ENCODE data around the gene INTS3.

Gene INTS3

DNA sequence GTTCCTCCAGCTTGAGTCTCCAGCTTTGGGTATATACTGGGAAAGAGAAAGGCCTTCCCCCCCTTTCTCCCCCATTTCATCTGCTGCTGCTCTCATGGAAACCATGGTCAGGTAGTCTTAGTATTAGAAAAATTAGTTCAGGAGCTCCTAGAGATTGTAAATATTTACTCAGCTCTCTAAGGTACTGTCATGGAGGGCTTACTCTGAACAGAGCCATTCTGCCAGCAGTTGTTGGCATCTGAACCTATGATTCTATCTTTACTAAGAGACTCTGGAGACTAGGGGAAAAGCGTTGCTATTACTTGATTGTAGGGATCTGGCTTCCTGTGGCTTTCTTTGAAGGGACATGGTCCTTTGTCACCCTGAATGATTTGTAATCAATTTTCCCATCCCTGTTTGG, 6.1 kb downstream of the INTS3 start:
- Mint-ChIP-seq H3K9me3 (no peaks in the 10 kb centered on the region), H3K27me3 (no peaks in the 10 kb centered on the region), H3K4me3 (no peak overlapping the region), H3K27ac (no peak overlapping the region), H3K36me3 (ENCODE audit: low read depth) (peaks cover 71% of the 10 kb centered on the region), H3K4me1 (ENCODE audit: low read depth) (peaks cover 34% of the 10 kb centered on the region)
- no peak for DNase-seq

GRCh38 chr1:153734396-153735089, 6.7 kb downstream of the INTS3 start:
- no peak overlapping the region for H3K4me3 Mint-ChIP-seq
- no peak overlapping the region for H3K27ac Mint-ChIP-seq
- peaks cover 28% of the 10 kb centered on the region for H3K4me1 Mint-ChIP-seq (ENCODE audit: low read depth)
- no peak for DNase-seq
- peaks cover 66% of the 10 kb centered on the region for H3K36me3 Mint-ChIP-seq (ENCODE audit: low read depth)
- H3K27me3 Mint-ChIP-seq, result no peaks in the 10 kb centered on the region
- H3K9me3 Mint-ChIP-seq, result no peaks in the 10 kb centered on the region

- no peak overlapping the region for H3K4me3 Mint-ChIP-seq
- DNase-seq, result no peak
- no peaks in the 10 kb centered on the region for H3K27me3 Mint-ChIP-seq
- no peaks in the 10 kb centered on the region for H3K9me3 Mint-ChIP-seq
- peaks cover 64% of the 10 kb centered on the region for H3K36me3 Mint-ChIP-seq (ENCODE audit: low read depth)
- H3K27ac Mint-ChIP-seq, result no peak overlapping the region
- H3K4me1 Mint-ChIP-seq (ENCODE audit: low read depth), result peaks cover 24% of the 10 kb centered on the region
Observed at GRCh38 chr1:153735090-153735420, 7.2 kb downstream of the INTS3 start.

- Mint-ChIP-seq H3K9me3 (no peaks in the 10 kb centered on the region), H3K4me3 (no peak overlapping the region), H3K27me3 (no peaks in the 10 kb centered on the region), H3K27ac (peak overlapping the region; percentile 55), H3K4me1 (ENCODE audit: low read depth) (peaks cover 25% of the 10 kb centered on the region), H3K36me3 (ENCODE audit: low read depth) (peaks cover 74% of the 10 kb centered on the region)
- no peak for DNase-seq
Observed at GRCh38 chr1:153741986-153742385, 14.1 kb downstream of the INTS3 start.

DNA sequence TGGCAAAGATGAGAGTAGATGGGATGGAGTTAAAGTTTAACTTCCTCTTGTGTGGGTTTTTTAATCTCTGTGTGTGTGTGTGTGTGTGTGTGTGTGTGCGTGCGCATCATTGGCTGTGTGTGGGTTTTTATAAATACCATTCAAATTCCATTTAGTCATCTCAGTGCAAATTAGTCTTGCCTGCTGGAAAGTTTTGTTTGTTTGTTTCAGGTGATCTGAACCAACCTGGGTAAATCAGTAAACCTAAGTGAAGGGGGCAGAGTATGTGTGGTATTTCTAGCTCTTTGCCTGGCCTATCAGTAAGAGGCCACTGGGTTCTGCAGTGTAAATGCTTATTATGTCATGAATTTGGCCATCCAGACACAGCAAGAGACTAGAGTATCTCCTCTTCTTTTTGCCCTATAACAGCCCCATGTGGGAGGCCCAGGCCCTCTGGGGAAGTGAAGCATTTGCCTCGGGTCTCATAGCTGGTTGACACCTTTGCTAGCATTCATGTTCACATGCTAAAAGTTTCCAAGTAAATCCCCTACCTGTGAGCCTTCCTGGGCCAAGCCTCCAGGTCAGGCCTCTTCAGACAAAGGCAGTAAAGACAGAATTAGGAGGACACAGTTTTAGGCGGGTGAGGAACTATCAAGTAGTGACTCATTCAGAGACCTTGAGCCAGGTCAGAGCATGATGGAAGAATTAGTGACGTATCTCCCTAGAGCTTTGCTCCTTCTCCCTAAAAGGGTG, 14.7 kb downstream of the INTS3 start:
- H3K36me3 Mint-ChIP-seq (ENCODE audit: low read depth), result peaks cover 74% of the 10 kb centered on the region
- H3K4me3 Mint-ChIP-seq, result no peak overlapping the region
- H3K9me3 Mint-ChIP-seq, result no peaks in the 10 kb centered on the region
- no peak for DNase-seq
- no peaks in the 10 kb centered on the region for H3K27me3 Mint-ChIP-seq
- peaks cover 25% of the 10 kb centered on the region for H3K4me1 Mint-ChIP-seq (ENCODE audit: low read depth)
- peak overlapping the region; percentile 55 for H3K27ac Mint-ChIP-seq

GRCh38 chr1:153745417-153745816, 17.6 kb downstream of the INTS3 start:
- Mint-ChIP-seq H3K4me3 (no peak overlapping the region), H3K9me3 (no peaks in the 10 kb centered on the region), H3K36me3 (ENCODE audit: low read depth) (peaks cover 94% of the 10 kb centered on the region), H3K27me3 (no peaks in the 10 kb centered on the region), H3K4me1 (ENCODE audit: low read depth) (peaks cover 34% of the 10 kb centered on the region), H3K27ac (no peak overlapping the region)
- no peak for DNase-seq

- Mint-ChIP-seq H3K4me3 (no peak overlapping the region), H3K27ac (no peak overlapping the region), H3K9me3 (no peaks in the 10 kb centered on the region), H3K27me3 (no peaks in the 10 kb centered on the region), H3K36me3 (ENCODE audit: low read depth) (peaks cover 94% of the 10 kb centered on the region), H3K4me1 (ENCODE audit: low read depth) (peaks cover 34% of the 10 kb centered on the region)
- DNase-seq, result no peak
Observed at GRCh38 chr1:153746174-153746573, 18.3 kb downstream of the INTS3 start.

GRCh38 chr1:153748903-153749302, 21.1 kb downstream of the INTS3 start:
- Mint-ChIP-seq H3K27ac (no peak overlapping the region), H3K9me3 (no peaks in the 10 kb centered on the region), H3K4me3 (no peak overlapping the region), H3K4me1 (ENCODE audit: low read depth) (peaks cover 13% of the 10 kb centered on the region), H3K36me3 (ENCODE audit: low read depth) (peaks cover 90% of the 10 kb centered on the region), H3K27me3 (no peaks in the 10 kb centered on the region)
- no peak for DNase-seq

- no peaks in the 10 kb centered on the region for H3K9me3 Mint-ChIP-seq
- no peak overlapping the region for H3K4me3 Mint-ChIP-seq
- H3K27me3 Mint-ChIP-seq, result no peaks in the 10 kb centered on the region
- peaks cover 9% of the 10 kb centered on the region for H3K4me1 Mint-ChIP-seq (ENCODE audit: low read depth)
- DNase-seq, result peak; percentile 83
- H3K36me3 Mint-ChIP-seq (ENCODE audit: low read depth), result peaks cover 90% of the 10 kb centered on the region
- no peak overlapping the region for H3K27ac Mint-ChIP-seq
Observed at GRCh38 chr1:153749408-153750005, 21.7 kb downstream of the INTS3 start.

- no peak for DNase-seq
- Mint-ChIP-seq H3K27me3 (no peaks in the 10 kb centered on the region), H3K9me3 (no peaks in the 10 kb centered on the region), H3K4me1 (ENCODE audit: low read depth) (peaks cover 9% of the 10 kb centered on the region), H3K4me3 (no peak overlapping the region), H3K27ac (no peak overlapping the region), H3K36me3 (ENCODE audit: low read depth) (peaks cover 95% of the 10 kb centered on the region)
Observed at GRCh38 chr1:153750026-153750995, 22.5 kb downstream of the INTS3 start.

DNA sequence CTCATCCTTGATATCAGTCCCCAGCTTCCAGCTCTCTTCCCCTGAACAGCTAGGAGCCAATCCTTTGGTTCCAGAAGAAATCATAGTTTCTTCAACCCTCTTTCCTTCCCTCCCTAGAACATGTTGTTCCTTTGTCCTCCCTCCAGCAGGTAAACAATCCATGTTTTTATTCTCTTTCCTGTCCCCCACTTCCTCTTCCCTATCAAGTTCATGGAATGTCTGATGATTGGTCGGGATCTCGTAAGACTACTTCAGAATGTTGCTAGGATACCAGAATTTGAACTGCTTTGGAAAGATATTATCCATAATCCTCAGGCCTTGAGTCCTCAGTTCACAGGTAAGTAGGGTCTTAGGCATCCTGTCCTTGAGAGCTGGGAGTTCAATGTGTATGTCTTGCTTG, 24.2 kb downstream of the INTS3 start:
- H3K4me1 Mint-ChIP-seq (ENCODE audit: low read depth), result peaks cover 9% of the 10 kb centered on the region
- H3K27ac Mint-ChIP-seq, result no peak overlapping the region
- H3K9me3 Mint-ChIP-seq, result no peaks in the 10 kb centered on the region
- peaks cover 93% of the 10 kb centered on the region for H3K36me3 Mint-ChIP-seq (ENCODE audit: low read depth)
- no peaks in the 10 kb centered on the region for H3K27me3 Mint-ChIP-seq
- no peak for DNase-seq
- H3K4me3 Mint-ChIP-seq, result no peak overlapping the region

- Mint-ChIP-seq H3K27ac (no peak overlapping the region), H3K4me1 (ENCODE audit: low read depth) (peaks cover 9% of the 10 kb centered on the region), H3K36me3 (ENCODE audit: low read depth) (peaks cover 93% of the 10 kb centered on the region), H3K4me3 (no peak overlapping the region), H3K9me3 (no peaks in the 10 kb centered on the region), H3K27me3 (no peaks in the 10 kb centered on the region)
- DNase-seq, result no peak
Observed at GRCh38 chr1:153752571-153753195, 24.8 kb downstream of the INTS3 start.

GRCh38 chr1:153754266-153754665, 26.4 kb downstream of the INTS3 start:
- Mint-ChIP-seq H3K4me3 (no peak overlapping the region), H3K36me3 (ENCODE audit: low read depth) (peaks cover 92% of the 10 kb centered on the region), H3K9me3 (no peaks in the 10 kb centered on the region), H3K27ac (no peak overlapping the region), H3K4me1 (ENCODE audit: low read depth) (peaks cover 9% of the 10 kb centered on the region), H3K27me3 (no peaks in the 10 kb centered on the region)
- DNase-seq, result no peak

GRCh38 chr1:153760440-153760839, 32.6 kb downstream of the INTS3 start:
- Mint-ChIP-seq H3K27me3 (no peaks in the 10 kb centered on the region), H3K27ac (no peak overlapping the region), H3K4me3 (no peak overlapping the region), H3K4me1 (ENCODE audit: low read depth) (no peaks in the 10 kb centered on the region), H3K9me3 (no peaks in the 10 kb centered on the region), H3K36me3 (ENCODE audit: low read depth) (peaks cover 94% of the 10 kb centered on the region)
- DNase-seq, result no peak
